ENCODE measurements around the gene COL13A1.

GRCh38 chr10:69855346-69856111 is 53.8 kb downstream of the COL13A1 start:
- no peak for TF ChIP-seq ZC3H10 (CRISPR knock-in tag; IDR thresholded peaks at IDR 0.05)
- no peak for TF ChIP-seq POU6F1 (CRISPR knock-in tag; IDR thresholded peaks at IDR 0.05; ENCODE audit: borderline replicate concordance, low read depth)
- TF ChIP-seq GLIS3 (CRISPR knock-in tag; IDR thresholded peaks at IDR 0.05) = no peak
- TF ChIP-seq BACH2 (CRISPR knock-in tag; IDR thresholded peaks at IDR 0.05; ENCODE audit: borderline replicate concordance) = no peak
- TF ChIP-seq CREB5 (CRISPR knock-in tag; IDR thresholded peaks at IDR 0.05; ENCODE audit: low read depth) = no peak
- no peak for TF ChIP-seq ZFP3 (CRISPR knock-in tag; IDR thresholded peaks at IDR 0.05)
- no peak for TF ChIP-seq RARB (CRISPR knock-in tag; IDR thresholded peaks at IDR 0.05)
- no peak for TF ChIP-seq ZNF565 (CRISPR knock-in tag; conservative IDR thresholded peaks at IDR 0.05; ENCODE audit: low read depth)
- TF ChIP-seq SNAI2 (CRISPR knock-in tag; IDR thresholded peaks at IDR 0.05) = no peak
- no peak for TF ChIP-seq PATZ1 (CRISPR knock-in tag; IDR thresholded peaks at IDR 0.05; ENCODE audit: borderline replicate concordance)
- TF ChIP-seq CSRNP3 (CRISPR knock-in tag; IDR thresholded peaks at IDR 0.05) = no peak
- no peak for TF ChIP-seq ESRRG (CRISPR knock-in tag; IDR thresholded peaks at IDR 0.05)
- no peak for TF ChIP-seq TSHZ2 (CRISPR knock-in tag; IDR thresholded peaks at IDR 0.05)
- no peak for TF ChIP-seq ZNF8 (CRISPR knock-in tag; IDR thresholded peaks at IDR 0.05)

Data from SK-N-SH treated with all-trans-retinoic acid at 6 μM for 48 hours (cell line).